Gastroesophageal sphincter (tissue), 2 donors: ENCODE results near the gene MRPL17.

ENCODE experiments used
- EP300 ChIP-seq: sonication (generic); formaldehyde crosslinking; IDR thresholded peaks from one replicate; pipeline ENCODE4 v1.6.1; 2017; ENCODE audit warnings: antibody characterized with exemption, mild to moderate bottlenecking
- POLR2AphosphoS5 ChIP-seq: sonication (generic); formaldehyde crosslinking; IDR thresholded peaks from one replicate; pipeline ENCODE4 v1.6.1; 2017; ENCODE audit warnings: antibody characterized with exemption

DNA sequence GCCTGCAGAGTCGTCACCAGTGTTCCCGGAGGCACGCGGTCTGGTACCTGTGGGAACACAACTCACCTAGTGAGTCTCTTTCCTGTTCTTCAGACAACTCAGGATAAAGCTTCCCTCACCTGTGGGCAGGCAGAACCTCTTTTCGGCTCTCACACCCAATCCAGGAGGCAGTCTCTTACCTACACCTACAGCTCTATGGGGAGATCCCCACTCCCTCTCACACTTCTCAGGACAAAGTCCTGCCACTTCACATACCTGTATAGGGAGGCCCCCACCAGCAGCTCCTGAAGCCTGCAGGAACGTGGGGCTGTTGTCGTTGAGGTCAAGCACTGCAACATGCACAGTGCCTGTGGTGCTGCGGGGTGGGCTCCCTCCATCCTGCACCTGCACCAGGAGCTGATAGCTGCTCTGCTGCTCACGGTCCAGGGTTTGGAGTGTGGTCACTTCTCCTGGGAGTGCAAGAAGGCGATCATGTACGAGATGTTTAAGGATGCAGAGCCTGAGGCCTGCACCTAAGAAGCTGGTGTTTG, 51.7 kb downstream of the MRPL17 start:
- no peak for TF ChIP-seq POLR2AphosphoS5
- TF ChIP-seq EP300, result no peak
